C4-2B (cell line): Measurements from ENCODE around the gene PLSCR1.

Experiments
- H3K27ac ChIP-seq: fragments of 450-650 bp; 2 replicates; pipeline ENCODE4 v1.5.1; 2017
- ZFX ChIP-seq: fragments of 450-650 bp; IDR thresholded peaks from 2 replicates; pipeline ENCODE4 v1.6.1; 2017
- TF ChIP-seq, protein P1 (sequence below): fragments of 450-650 bp; conservative IDR thresholded peaks from 2 replicates; pipeline ENCODE4 v1.5.1; 2017; ENCODE audit warnings: mild to moderate bottlenecking

The PLSCR1 gene

GRCh38 chr3:146471012-146471411, 73.4 kb downstream of the PLSCR1 start:
- TF ChIP-seq, protein P1, sequence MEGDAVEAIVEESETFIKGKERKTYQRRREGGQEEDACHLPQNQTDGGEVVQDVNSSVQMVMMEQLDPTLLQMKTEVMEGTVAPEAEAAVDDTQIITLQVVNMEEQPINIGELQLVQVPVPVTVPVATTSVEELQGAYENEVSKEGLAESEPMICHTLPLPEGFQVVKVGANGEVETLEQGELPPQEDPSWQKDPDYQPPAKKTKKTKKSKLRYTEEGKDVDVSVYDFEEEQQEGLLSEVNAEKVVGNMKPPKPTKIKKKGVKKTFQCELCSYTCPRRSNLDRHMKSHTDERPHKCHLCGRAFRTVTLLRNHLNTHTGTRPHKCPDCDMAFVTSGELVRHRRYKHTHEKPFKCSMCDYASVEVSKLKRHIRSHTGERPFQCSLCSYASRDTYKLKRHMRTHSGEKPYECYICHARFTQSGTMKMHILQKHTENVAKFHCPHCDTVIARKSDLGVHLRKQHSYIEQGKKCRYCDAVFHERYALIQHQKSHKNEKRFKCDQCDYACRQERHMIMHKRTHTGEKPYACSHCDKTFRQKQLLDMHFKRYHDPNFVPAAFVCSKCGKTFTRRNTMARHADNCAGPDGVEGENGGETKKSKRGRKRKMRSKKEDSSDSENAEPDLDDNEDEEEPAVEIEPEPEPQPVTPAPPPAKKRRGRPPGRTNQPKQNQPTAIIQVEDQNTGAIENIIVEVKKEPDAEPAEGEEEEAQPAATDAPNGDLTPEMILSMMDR: no peak
- TF ChIP-seq ZFX: no peak
- no peak overlapping the region for H3K27ac ChIP-seq

GRCh38 chr3:146470425-146470990, 73.9 kb downstream of the PLSCR1 start:
- H3K27ac ChIP-seq: no peak overlapping the region
- TF ChIP-seq, protein P1: no peak
- no peak for TF ChIP-seq ZFX

DNA sequence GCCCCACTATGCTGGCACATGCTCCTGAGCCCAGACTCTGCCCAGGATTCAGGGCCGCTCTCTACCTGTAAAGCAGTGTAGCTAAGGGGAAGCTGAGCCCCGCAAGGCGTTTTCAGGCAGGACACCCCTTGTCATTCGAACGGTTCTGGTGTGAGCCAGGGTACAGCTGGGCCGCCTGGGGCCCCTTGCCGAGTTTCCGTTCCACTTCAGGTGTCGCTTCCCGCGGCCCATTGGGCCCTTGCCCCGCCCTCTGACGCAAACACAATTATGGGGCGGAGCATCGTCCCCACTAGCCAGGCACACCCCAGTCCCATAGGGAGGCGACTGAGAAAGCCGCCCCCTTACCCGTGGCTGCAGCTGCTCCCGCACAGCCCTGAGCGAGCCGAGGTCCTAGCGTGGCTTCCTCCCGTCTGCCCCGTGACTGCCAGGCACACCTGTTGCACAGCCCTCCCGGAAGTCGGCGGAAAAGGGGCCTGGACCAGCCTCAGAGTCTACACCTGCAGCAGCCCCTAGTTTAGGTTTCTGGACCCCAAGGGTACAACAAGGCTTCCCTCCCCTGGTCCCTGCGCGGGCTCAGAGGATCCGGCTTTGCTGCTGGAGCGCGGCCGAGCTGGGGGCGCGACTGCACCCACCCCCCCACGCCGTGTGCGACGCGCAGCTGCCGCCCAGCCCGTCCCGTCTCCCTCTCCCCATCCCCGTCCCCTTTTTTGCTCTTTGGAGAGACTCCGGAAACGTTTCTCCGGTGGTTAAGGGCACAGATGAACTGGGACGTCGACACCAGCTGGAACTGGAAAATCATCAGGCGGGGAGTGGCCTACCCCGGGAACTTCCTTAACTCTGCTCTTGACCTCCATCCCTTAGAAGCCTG, 75.0 kb downstream of the PLSCR1 start, which contains the start of gene PLSCR2:
PLSCR2 (minus strand) TSS at position 412 of the 868 bp plus-strand sequence. CDS start 9,657 bp downstream, outside the sequence.
- no peak within 1 kb of the TSS for H3K27ac ChIP-seq
- no peak for TF ChIP-seq ZFX
- TF ChIP-seq, protein P1: no peak

GRCh38 chr3:146468671-146469149, 75.7 kb downstream of the PLSCR1 start:
- TF ChIP-seq ZFX: no peak
- TF ChIP-seq, protein P1: no peak
- no peak overlapping the region for H3K27ac ChIP-seq

DNA sequence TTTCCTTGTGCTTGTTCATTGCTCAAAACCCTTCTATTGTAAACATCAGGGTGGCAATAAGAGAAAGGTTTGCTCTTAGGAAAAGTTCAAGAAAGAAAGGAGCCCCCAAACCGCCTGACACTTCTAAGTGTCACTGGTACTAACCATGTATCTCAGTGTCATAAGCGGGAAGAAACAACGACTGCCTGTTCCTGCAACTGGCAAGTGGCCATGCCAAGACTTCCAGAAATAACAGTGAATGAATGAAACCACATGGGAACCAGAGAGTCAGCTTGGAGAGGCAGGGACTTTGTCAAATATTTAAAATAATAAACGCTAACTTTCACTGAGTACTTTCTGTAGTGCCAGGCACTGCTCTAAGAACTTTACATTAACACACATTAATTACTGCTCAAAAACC, 76.2 kb downstream of the PLSCR1 start:
- no peak for TF ChIP-seq ZFX
- TF ChIP-seq, protein P1: no peak
- no peak overlapping the region for H3K27ac ChIP-seq

- TF ChIP-seq ZFX: no peak
- TF ChIP-seq, protein P1: no peak
- no peak overlapping the region for H3K27ac ChIP-seq
Observed at GRCh38 chr3:146466604-146467003, 77.8 kb downstream of the PLSCR1 start.
